GM12865 (cell line): Measurements from ENCODE around the gene FLT4.
"Not testable (repeated sequence)": the region's sequence is repeated elsewhere in the genome, so short reads cannot be mapped to it uniquely, and the experiment has no call there.

ENCODE experiments used
- DNase-seq: peaks from one replicate; pipeline ENCODE4 v3.0.0; 2010; ENCODE audit warnings: low read depth
- H3K4me3 ChIP-seq: 2 replicates; pipeline ENCODE4 v1.5.1; 2011; ENCODE audit warnings: mild to moderate bottlenecking, low read depth, low read length, control low read depth
- TF ChIP-seq, protein P1 (sequence below): IDR thresholded peaks from 2 replicates; pipeline ENCODE4 v1.5.1; 2011; ENCODE audit warnings: low read length, control low read depth, low read depth, inconsistent platforms; ENCODE audit not compliant: insufficient read depth; ENCODE audit errors: missing control alignments

Gene FLT4

DNA sequence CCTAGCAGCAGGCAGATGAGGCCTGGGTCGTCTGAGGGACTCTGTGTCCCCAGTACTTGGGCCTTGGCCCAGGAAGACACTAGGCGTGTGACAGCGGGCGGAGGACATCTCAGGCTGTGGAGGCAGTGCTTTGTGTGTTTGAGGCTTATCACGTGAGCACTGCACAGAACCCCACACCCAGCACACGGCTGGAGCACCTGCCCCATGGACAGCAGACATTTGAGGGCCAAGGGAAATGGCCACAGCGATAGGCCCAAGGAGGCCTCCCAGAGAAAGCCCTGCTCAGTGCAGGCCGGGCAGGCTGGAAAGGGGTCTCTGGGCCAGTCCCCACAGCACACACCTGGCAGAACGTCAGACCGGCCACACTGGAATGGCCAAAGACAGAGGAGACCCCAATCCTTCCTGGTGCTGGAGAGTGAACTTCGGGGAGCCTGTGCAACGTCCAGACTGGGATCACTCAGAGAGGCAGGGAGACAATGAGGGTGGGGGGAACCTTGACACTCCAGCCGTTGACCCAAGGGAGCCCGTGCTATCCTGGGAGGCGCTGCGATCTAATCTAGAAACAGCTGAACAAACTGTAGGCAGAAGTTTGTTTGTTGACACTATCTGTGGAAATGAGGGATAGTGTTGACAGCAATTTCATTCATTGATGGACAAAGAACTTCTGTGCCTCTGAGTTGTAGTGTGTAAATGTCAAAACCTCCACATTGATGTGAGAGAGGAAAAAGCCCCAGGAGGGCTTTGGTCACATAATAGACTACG, 19.6 kb upstream of the FLT4 start:
- no peak overlapping the region for H3K4me3 ChIP-seq
- DNase-seq = no peak
- TF ChIP-seq, protein P1, sequence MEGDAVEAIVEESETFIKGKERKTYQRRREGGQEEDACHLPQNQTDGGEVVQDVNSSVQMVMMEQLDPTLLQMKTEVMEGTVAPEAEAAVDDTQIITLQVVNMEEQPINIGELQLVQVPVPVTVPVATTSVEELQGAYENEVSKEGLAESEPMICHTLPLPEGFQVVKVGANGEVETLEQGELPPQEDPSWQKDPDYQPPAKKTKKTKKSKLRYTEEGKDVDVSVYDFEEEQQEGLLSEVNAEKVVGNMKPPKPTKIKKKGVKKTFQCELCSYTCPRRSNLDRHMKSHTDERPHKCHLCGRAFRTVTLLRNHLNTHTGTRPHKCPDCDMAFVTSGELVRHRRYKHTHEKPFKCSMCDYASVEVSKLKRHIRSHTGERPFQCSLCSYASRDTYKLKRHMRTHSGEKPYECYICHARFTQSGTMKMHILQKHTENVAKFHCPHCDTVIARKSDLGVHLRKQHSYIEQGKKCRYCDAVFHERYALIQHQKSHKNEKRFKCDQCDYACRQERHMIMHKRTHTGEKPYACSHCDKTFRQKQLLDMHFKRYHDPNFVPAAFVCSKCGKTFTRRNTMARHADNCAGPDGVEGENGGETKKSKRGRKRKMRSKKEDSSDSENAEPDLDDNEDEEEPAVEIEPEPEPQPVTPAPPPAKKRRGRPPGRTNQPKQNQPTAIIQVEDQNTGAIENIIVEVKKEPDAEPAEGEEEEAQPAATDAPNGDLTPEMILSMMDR = no peak

DNA sequence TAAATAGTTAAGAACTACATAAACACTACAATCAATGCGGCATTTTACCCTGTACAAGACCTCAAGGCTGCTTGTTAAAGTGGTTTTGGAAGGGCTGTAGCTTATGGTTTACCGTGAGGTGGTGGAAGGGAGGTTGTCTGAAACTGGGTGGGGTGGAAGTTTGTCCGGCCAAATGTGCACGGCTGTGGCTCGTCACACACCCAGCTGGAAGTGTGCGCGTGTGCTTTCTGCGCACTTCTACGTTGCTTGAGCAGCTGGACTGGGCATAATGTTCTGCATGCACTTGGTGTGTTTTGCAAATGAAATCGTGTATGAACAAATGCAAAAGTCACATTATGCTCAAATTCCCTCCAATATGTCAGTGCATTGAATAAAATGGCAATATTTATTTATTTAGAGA, 17.4 kb upstream of the FLT4 start:
- TF ChIP-seq, protein P1 = no peak

DNA sequence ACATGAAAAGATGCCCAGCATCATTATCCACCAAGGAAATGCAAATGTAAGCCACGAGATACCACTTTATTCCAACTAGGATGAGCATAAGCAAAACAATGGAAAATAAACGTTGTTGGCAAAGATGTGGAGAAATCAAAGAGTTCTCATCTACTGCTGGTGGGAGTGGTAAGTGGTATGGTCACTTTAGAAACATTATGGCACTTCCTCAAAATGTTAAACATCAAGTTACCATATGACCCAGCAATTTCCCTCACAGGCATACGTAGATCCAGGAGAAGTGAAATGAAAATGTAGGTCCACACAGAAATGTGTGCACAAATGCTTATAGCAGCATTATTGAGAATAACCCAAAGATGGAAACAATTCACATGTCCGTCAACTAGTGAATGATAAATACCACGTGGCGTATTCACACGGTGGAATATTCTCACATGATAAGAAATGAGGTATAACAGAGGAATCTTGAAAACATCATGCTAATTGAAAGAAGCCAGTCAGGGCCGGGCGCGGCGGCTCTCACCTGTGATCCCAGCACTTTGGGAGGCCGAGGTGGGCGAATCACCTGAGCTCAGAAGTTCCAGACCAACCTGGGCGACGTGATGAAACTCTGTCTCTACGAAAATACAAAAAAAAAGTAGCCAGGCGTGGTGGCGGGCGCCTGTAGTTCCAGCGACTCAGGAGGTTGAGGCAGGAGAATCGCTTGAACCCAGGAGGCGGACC, 16.4 kb upstream of the FLT4 start:
- no peak overlapping the region for H3K4me3 ChIP-seq
- DNase-seq = no peak
- TF ChIP-seq, protein P1 = no peak

More for the DNA sequence above, 17.4 kb upstream of the FLT4 start:
- no peak for DNase-seq
- no peak overlapping the region for H3K4me3 ChIP-seq

DNA sequence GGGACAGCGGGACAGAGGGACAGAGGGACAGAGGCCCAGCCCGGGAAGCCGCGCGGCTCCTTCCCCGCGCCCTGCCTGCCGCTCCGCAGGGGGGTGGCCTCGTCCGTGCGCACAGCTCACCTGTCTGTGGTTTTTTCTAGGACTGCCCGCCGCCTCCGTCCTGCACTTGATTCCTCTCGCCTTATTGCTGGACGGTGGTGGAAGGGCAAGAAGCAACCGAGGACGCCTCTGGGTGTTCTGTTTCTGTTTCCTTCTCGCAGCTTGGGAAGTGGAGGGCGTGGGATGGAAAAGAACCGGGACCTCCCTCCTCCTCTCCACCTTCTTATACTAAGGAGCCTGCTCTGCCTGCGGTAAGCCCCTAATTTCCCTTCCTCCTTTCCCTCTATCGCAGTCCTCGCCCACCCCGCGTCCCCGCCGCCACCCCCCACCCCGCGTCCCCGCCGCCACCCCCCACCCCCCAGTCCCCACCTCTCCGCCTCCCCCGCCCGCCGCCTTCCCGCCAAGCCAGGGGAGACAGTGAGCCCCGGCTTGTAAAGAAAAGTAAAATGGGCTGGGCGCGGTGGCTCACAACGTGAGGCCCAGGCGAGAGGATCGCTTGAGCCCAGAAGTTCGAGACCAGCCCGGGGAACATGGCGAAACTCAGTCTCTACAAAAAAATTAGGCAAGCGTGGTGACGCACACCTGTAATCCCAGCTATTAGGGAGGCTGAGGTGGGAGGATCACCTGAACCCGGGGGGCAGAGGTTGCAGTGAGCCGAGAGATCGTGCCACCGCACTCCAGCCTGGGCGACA, 9.6 kb upstream of the FLT4 start:
- H3K4me3 ChIP-seq = no peak overlapping the region
- DNase-seq = no peak
- TF ChIP-seq, protein P1 = no peak

DNA sequence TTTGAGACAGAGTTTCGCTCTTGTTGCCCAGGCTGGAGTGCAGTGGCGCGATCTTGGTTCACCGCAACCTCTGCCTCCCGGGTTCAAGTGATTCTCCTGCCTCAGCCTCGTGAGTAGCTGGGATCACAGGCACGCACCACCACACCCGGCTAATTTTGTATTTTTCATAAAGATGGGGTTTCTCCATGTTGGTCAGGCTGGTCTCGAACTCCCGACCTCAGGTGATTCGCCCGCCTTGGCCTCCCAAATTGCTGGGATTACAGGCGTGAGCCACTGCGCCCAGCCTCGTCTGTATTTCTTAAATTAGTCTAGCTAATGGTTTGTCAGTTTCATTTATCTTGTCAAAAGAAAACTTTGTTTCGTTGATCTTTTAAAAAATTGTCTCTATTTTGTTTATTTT, 5.8 kb upstream of the FLT4 start:
- not testable (repeated sequence) for H3K4me3 ChIP-seq, DNase-seq

DNA sequence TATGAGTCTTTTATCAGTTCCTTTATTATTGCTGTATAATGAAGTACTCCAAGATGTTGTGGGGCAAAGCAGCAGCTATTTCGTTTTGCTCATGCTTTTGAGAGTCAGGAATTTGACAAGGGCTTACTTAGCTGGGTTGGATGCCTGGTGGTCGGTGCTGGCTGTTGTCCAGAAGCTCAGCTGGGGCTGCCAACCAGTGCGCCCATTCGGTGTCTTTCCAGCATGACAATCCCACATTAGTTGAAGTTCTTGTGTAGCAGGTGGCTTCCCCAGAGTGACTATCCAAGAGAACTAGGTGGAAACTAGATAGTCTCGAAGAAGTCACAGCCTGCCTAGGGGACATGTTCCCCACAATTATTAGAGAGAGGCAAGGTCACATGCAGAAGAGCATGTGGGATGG, 3.4 kb upstream of the FLT4 start:
- H3K4me3 ChIP-seq = no peak overlapping the region
- TF ChIP-seq, protein P1 = no peak
- no peak for DNase-seq

DNA sequence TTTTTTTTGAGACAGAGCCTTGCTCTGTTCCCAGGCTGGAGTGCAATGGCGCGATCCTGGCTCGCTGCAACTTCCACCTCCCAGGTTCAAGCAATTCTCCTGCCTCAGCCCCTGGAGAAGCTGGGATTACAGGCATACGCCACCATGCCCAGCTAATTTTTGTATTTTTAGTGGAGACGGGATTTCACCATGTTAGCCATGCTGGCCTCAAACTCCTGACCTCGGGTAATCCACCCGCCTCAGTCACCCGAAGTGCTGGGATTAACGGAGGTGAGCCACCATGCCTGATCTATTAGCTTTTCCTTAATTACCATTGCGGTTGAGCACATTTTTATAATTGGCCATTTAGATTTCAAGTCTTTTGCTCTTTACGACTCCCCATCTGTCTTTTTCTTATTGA, 2.9 kb upstream of the FLT4 start:
- DNase-seq = no peak
- no peak overlapping the region for H3K4me3 ChIP-seq
- TF ChIP-seq, protein P1 = no peak
